Endothelial cell (in vitro differentiated cells): Measurements from ENCODE around the gene BRMS1. TPM values are rescaled to one million over a fixed set of nuclear protein-coding genes. Genes with fewer than 3 reads are reported as not detected.
"Not testable (repeated sequence)": the region's sequence is repeated elsewhere in the genome, so short reads cannot be mapped to it uniquely, and the experiment has no call there.

Source experiments
- DNase-seq: peaks from one replicate; pipeline ENCODE4 v3.0.0; 2021; ENCODE audit warnings: low spot score
- H3K27ac Mint-ChIP-seq: one replicate; pipeline ENCODE4 v1.8.0; 2021; ENCODE audit warnings: mixed read lengths, inconsistent platforms; ENCODE audit not compliant: unreplicated experiment
- H3K27me3 Mint-ChIP-seq: one replicate; pipeline ENCODE4 v1.8.0; 2021; ENCODE audit warnings: mild to moderate bottlenecking, moderate library complexity, mixed read lengths, inconsistent platforms; ENCODE audit not compliant: unreplicated experiment
- H3K36me3 Mint-ChIP-seq: one replicate; pipeline ENCODE4 v1.8.0; 2021; ENCODE audit warnings: mild to moderate bottlenecking, low read depth, mixed read lengths, inconsistent platforms; ENCODE audit not compliant: unreplicated experiment
- H3K4me1 Mint-ChIP-seq: one replicate; pipeline ENCODE4 v1.8.0; 2021; ENCODE audit warnings: mild to moderate bottlenecking, mixed read lengths, inconsistent platforms; ENCODE audit not compliant: unreplicated experiment
- H3K4me3 Mint-ChIP-seq: one replicate; pipeline ENCODE4 v1.8.0; 2021; ENCODE audit warnings: mild to moderate bottlenecking, mixed read lengths, inconsistent platforms; ENCODE audit not compliant: unreplicated experiment
- H3K9me3 Mint-ChIP-seq: one replicate; pipeline ENCODE4 v1.8.0; 2021; ENCODE audit warnings: mixed read lengths, inconsistent platforms; ENCODE audit not compliant: unreplicated experiment
- total RNA-seq: library from RNA; stranded (reverse); fragmentation: NEBNext Ultra II Directional; extraction: Animal tissue kit (Norgen Biotek cat#: 25700); gene quantifications from one replicate; pipeline ENCODE4 v1.2.1, GENCODE V29; 2021; ENCODE audit not compliant: unreplicated experiment
- TF ChIP-seq, protein P1 (sequence below): fragments of 200-600 bp; sonication (generic); IDR thresholded peaks from one replicate; pipeline ENCODE4 v1.5.0; 2021; ENCODE audit warnings: antibody characterized with exemption; ENCODE audit not compliant: unreplicated experiment

The BRMS1 gene
- total RNA-seq, 1 donor from 2014 or later: 38.4 TPM

DNA sequence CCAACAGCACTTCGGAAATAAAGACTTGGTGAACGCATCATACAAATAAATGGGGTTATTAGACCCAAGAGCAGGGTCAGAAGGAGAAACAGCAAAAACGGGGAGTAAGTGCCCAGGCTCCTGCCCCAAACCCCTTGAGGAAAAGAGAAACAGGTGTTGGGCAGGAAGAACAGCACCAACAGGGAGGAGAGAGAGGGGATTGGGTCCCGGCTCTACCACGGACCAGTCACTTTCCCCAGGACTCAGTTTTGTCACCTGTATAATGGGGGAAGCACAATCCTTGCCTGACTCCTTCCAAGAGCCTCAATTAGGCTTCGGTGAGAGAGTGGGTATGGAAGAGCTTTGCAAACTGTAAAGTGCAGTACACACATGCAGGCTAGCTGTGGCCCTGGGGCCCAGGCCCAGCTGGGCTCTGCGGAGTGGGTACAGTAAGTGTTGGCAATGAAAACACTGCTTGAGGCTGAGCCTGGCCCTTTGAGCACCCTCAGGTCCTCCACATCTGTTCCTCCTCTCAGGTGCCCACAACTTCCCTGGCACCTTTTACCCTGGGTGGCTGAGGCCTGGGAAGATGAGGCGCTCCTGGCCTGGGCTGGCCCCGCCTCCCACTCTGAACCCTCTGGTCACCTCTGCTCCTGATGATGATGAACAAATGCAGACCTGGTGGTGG is 17.7 kb upstream of the BRMS1 start:
- H3K27ac Mint-ChIP-seq: no peak overlapping the region
- peaks cover 5% of the 10 kb centered on the region for H3K27me3 Mint-ChIP-seq
- peaks cover 4% of the 10 kb centered on the region for H3K36me3 Mint-ChIP-seq
- TF ChIP-seq, protein P1, sequence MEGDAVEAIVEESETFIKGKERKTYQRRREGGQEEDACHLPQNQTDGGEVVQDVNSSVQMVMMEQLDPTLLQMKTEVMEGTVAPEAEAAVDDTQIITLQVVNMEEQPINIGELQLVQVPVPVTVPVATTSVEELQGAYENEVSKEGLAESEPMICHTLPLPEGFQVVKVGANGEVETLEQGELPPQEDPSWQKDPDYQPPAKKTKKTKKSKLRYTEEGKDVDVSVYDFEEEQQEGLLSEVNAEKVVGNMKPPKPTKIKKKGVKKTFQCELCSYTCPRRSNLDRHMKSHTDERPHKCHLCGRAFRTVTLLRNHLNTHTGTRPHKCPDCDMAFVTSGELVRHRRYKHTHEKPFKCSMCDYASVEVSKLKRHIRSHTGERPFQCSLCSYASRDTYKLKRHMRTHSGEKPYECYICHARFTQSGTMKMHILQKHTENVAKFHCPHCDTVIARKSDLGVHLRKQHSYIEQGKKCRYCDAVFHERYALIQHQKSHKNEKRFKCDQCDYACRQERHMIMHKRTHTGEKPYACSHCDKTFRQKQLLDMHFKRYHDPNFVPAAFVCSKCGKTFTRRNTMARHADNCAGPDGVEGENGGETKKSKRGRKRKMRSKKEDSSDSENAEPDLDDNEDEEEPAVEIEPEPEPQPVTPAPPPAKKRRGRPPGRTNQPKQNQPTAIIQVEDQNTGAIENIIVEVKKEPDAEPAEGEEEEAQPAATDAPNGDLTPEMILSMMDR: no peak
- H3K4me1 Mint-ChIP-seq: no peaks in the 10 kb centered on the region
- H3K4me3 Mint-ChIP-seq: no peak overlapping the region
- no peak for DNase-seq
- no peaks in the 10 kb centered on the region for H3K9me3 Mint-ChIP-seq

DNA sequence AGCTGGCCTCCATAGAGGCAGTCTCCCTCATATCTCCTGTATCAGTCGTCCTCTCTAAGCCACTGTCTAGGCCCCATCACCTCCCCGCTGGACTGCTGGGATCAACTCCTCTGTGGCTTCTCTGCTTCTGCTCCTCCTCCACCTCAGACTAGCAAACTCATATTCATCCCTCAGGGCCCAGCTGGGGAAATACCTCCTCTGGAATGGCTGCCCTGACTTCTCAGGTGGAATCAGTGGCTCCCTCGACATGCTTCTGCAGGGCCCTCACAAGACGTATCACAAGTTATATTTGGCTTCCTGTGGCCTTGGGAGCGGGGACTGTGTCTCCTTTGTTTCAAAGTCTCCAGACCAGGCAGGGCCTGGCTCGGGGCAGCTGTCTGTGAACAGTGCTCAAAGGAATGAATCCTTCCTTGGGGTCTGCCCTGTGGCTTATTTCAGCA is 16.6 kb upstream of the BRMS1 start:
- peaks cover 3% of the 10 kb centered on the region for H3K27me3 Mint-ChIP-seq
- H3K4me1 Mint-ChIP-seq: no peaks in the 10 kb centered on the region
- TF ChIP-seq, protein P1: no peak
- H3K9me3 Mint-ChIP-seq: no peaks in the 10 kb centered on the region
- peaks cover 4% of the 10 kb centered on the region for H3K36me3 Mint-ChIP-seq
- no peak for DNase-seq
- H3K27ac Mint-ChIP-seq: no peak overlapping the region
- H3K4me3 Mint-ChIP-seq: no peak overlapping the region

DNA sequence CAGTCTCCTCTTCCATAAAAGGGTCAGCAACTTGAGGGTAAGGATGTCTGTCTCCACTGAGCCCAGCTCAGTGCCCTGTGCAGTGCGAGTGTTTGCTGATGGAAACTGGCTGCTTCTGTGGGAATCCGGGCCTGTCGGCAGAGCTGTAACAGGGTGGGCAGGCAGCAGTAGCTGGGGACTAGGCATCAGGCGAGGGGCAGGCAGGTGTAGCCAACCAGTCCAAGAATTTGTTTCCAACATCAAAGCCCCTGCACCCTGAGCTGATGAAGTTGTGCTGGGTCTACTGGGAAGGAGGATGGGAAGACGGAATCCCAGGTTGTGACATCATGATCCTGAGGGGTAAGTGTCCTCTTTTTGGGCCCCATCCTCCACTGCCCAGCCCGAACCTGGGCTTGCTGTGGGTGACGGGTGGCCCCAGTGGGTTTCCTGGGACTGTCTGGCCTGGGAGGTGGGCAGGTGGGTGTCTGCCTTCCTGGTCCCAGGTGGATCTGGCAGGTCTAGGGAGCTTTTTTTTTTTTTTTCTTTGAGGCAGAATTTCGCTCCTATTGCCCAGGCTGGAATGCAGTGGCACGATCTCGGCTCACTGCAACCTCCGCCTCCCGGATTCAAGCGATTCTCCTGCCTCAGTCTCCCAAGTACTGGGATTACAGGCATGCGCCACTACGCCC is 15.6 kb upstream of the BRMS1 start:
- no peaks in the 10 kb centered on the region for H3K9me3 Mint-ChIP-seq
- no peak overlapping the region for H3K27ac Mint-ChIP-seq
- TF ChIP-seq, protein P1: no peak
- peaks cover 4% of the 10 kb centered on the region for H3K36me3 Mint-ChIP-seq
- DNase-seq: no peak
- peaks cover 3% of the 10 kb centered on the region for H3K27me3 Mint-ChIP-seq
- no peaks in the 10 kb centered on the region for H3K4me1 Mint-ChIP-seq
- no peak overlapping the region for H3K4me3 Mint-ChIP-seq

DNA sequence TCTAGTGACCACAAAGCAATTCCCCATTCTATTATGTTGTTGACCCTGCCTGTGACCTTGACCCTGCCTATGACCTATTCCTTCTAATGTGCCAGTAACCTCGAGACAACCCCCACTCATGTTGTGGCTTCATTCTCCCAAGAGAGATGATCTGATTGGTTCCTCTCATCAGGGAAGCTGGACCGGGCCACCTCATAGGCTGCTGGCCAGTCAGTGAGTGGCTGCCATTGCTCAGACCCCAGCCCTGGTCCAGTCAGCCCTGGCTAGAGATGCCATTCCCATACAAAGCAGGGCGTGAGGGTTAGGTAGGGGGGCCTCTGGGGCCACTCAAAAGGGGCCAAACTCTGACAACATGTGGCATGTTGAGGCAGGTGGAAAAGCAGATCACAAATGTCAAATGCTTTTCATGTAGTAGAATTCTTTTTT is 14.8 kb upstream of the BRMS1 start:
- peaks cover 4% of the 10 kb centered on the region for H3K36me3 Mint-ChIP-seq
- H3K9me3 Mint-ChIP-seq: no peaks in the 10 kb centered on the region
- H3K4me1 Mint-ChIP-seq: no peaks in the 10 kb centered on the region
- peaks cover 3% of the 10 kb centered on the region for H3K27me3 Mint-ChIP-seq
- TF ChIP-seq, protein P1: no peak
- no peak for DNase-seq
- H3K27ac Mint-ChIP-seq: no peak overlapping the region
- no peak overlapping the region for H3K4me3 Mint-ChIP-seq

DNA sequence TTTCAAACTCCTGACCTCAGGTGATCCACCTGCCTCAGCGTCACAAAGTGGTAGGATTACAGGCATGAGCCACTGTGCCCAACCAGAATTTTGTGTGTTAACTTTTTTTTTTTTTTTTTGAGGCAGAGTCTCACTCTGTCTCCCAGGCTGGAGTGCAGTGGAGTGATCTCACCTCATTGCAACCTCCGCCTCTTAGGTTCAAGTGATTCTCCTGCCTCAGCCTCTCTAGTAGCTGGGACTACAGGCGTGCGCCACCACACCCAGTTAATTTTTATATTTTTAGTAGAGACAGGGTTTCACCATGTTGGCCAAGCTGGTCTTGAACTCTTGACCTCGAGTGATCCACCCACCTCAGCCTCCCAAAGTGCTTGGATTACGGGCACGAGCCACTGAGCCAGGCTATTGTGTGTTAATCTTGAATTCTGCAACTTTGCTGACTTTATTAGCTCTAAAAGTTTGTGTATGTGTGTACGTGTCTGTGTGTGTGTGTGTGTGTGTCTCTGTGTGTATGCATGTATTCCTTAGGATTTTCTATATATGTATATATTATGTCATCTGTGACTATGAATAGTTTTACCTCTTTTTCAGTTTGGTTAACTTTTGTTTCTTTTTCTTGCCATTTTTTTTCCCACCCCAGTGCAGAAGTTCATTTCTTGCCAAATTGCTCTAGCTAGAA is 5.8 kb upstream of the BRMS1 start:
- not testable (repeated sequence) for H3K36me3 Mint-ChIP-seq, H3K27me3 Mint-ChIP-seq, H3K9me3 Mint-ChIP-seq, DNase-seq, H3K27ac Mint-ChIP-seq, H3K4me1 Mint-ChIP-seq, H3K4me3 Mint-ChIP-seq
